ENCODE data around the gene SPRR3.

Gene SPRR3, protein sequence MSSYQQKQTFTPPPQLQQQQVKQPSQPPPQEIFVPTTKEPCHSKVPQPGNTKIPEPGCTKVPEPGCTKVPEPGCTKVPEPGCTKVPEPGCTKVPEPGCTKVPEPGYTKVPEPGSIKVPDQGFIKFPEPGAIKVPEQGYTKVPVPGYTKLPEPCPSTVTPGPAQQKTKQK

DNA sequence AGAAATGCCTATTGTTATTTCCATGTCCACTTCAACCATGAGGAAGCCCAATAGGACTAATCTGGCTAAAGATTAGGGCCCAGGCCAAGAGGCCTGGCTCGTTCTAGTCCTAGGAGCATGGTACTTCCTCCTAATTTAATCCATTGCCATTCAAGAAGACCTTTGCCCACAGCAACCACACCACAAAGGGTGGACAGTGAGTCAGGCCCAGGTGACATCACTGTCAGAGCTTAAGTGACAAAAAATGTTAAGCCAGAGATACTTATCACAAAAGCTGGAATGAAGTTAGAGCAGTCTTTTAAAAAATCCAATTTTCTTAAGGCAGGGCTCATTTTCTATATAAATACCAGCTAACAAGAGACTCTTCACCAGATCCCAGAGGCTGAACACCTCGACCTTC is at the start of gene SPRR3:
SPRR3 (plus strand) TSS at position 368 of the 400 bp plus-strand sequence. CDS start 1,272 bp downstream, outside the sequence.
- DNase-seq (ENCODE audit: low read depth): no peak
- no peak within 1 kb of the TSS for H3K4me3 ChIP-seq (ENCODE audit: low read depth, low read length)
- no peak for TF ChIP-seq CTCF (IDR thresholded peaks at IDR 0.05; ENCODE audit: control insufficient read depth, extremely low read depth, insufficient read depth)

GRCh38 chr1:152953761-152954160 is 47.8 kb upstream of the SPRR3 start:
- no peak for TF ChIP-seq CTCF (IDR thresholded peaks at IDR 0.05; ENCODE audit: control insufficient read depth, extremely low read depth, insufficient read depth)
- DNase-seq (ENCODE audit: low read depth): no peak
- no peak overlapping the region for H3K4me3 ChIP-seq (ENCODE audit: low read depth, low read length)

DNA sequence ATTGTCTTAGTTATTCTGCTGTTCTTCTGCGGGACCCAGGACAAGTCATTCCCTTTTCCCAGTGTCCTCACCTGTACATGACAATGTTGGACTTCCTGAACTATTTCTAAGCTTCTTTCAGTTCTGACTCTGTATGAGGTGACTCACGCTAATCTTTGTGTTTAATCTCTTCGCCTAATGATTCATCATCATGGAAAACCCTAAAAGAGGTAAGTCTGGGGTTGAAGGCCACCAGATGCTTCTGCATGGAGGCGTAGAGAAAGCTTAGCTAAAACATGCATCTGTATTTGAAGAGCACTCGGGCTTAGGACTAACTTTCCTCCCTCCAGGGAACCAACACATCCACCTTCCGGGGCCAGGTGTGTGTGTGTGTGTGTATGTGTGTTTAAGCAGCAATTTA is 47.1 kb upstream of the SPRR3 start:
- H3K4me3 ChIP-seq (ENCODE audit: low read depth, low read length): no peak overlapping the region
- no peak for TF ChIP-seq CTCF (IDR thresholded peaks at IDR 0.05; ENCODE audit: control insufficient read depth, extremely low read depth, insufficient read depth)
- DNase-seq (ENCODE audit: low read depth): no peak

DNA sequence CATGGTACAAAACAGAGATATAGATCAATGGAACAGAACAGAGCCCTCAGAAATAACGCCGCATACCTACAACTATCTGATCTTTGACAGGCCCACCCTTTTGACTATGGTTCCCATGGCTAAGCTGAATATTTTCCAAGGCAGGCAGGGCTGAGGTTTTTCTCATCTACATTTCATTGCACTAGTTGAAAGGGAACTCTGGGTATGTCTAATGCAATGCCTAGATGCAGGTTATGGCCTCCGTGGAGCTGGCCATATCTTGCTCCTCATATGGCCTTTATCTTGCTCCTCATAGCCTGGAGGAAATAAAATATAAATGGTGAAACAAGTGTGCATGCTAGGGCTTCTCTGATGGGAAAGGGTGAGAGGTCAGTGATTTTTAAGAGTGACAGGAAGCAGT is 44.0 kb upstream of the SPRR3 start:
- DNase-seq (ENCODE audit: low read depth): no peak
- no peak overlapping the region for H3K4me3 ChIP-seq (ENCODE audit: low read depth, low read length)
- no peak for TF ChIP-seq CTCF (IDR thresholded peaks at IDR 0.05; ENCODE audit: control insufficient read depth, extremely low read depth, insufficient read depth)

DNA sequence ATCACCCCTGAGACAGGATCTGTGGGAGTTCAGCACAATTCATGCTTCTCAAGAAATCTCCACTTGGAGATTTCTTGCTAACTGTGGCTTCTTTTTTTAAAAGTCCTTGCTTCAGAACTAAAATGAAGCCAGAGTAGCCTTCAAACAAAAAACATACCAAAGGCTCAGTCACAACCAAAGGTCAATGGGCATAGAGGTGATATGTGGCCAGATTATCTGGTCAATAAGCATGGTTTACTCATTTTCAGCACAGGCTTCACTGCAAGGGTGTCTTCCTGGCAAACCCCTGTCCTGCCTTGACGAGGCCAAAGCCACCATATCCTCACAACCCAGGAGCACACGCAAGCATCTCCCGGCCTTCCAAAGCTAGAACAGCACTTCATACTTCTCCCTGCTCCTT is 42.3 kb upstream of the SPRR3 start:
- no peak overlapping the region for H3K4me3 ChIP-seq (ENCODE audit: low read depth, low read length)
- no peak for TF ChIP-seq CTCF (IDR thresholded peaks at IDR 0.05; ENCODE audit: control insufficient read depth, extremely low read depth, insufficient read depth)
- no peak for DNase-seq (ENCODE audit: low read depth)

DNA sequence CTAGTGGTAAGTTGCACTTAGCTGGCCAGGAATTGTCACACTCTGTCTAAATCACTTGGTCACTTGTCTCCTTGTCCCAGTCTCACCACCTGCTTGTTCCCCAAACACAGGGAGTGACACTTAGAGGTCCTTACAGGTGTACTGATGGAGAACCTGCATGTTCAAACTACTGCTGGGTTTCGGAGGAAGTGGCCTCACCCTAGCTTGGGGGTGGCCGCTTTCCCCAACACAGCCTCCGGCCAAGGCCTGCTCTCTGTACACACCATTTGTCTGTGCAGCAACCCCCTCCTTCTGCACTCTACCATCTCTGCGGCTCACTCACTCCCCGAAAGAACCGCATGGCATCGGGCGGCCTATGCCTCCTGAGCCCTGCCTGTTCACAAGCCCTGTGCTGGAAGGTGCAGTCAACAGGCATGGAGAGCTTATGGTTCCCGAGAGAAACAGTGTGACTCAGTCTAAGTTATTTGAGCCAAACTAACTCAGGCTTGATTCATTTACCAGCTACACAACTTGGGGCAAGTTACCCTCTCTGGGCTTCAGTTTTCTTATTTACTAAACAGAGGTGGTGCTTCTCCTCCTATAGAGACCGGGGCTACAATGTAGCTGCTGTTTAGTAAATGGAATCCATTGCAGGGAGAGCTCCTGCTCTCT is 41.6 kb upstream of the SPRR3 start:
- no peak for TF ChIP-seq CTCF (IDR thresholded peaks at IDR 0.05; ENCODE audit: control insufficient read depth, extremely low read depth, insufficient read depth)
- no peak overlapping the region for H3K4me3 ChIP-seq (ENCODE audit: low read depth, low read length)
- DNase-seq (ENCODE audit: low read depth): no peak

Measured in LNCaP clone FGC (cell line).